CD4-positive, alpha-beta T cell treated with Interleukin-12 subunit alpha and Interleukin-12 subunit beta, for 1 hour (primary cell): ENCODE results near the gene OTUD7B.
A peak's percentile ranks its signal among the peaks of the same experiment; 100 is the strongest.
"Not testable (repeated sequence)": the region's sequence is repeated elsewhere in the genome, so short reads cannot be mapped to it uniquely, and the experiment has no call there.

Experiments
- DNase-seq: peaks from one replicate; pipeline ENCODE4 v3.0.0-alpha.2; 2020

Gene OTUD7B

DNA sequence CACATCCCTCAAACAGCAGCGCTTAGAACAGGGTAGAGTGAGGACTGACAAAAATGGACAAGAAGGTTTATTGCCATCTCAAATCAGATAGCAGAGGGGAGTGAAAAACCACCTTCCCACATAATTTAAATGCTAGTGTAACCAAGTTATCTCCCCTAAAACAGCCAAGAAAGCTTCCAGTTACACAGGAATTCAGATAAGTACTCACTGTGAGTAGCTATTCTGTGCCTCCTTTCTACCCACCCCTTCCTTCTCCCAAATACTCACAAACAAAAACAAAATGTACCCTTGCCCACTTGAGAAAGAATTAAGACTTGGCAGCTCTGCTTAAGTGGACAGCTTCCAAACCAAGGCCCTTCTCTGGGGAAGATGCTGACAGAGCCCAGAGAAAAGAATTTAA is 9.1 kb downstream of the OTUD7B start:
- no peak for DNase-seq

DNA sequence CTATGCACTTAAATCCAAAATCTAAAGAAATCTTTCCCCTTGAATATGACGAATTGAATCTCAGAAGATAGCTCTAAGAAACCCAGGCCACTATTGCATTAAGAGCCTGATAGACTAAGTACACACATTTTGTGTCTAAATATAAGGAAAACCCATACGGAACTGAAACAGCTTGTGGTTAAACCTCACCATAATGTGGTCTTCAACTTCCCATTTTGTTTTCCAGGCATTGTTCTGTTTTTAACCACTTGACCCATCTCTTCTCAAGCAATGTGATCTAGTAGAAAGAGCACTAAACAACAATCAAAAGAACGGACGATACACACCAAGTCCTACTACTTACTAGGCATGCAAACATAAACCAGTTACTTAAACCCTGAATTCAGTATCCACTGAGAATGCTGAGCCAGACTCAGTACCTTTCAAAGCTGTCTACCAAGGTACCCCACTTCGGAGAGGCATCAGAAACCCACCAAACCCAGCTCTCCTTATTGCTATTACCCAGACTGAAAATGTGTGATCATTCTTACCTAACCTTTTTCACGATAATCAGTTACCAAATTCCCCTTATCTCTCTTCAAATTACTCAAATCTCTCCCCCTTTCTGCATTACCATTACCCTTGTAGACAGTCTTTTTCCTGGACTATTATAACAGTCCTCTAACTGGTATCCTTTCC is 12.8 kb downstream of the OTUD7B start:
- DNase-seq = peak; percentile 17

DNA sequence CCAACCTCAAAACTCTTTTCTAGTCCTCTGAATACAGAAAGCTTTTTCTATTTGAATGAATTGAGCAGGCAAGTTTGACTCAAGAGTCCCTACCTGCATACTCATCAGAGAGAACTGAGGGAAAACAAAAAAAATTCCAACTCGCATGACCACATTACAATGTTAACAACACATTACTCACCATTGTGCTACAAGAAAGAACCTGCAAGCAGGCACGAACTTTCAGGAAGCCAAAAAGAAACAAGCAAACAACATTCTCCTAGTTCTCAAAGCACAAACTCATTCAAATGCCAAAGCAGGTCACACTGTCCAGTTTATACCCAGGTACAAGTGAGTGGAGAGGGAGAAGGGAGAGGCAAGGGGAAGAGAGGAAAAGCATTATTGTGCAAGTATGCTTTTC is 14.6 kb downstream of the OTUD7B start:
- DNase-seq = no peak

DNA sequence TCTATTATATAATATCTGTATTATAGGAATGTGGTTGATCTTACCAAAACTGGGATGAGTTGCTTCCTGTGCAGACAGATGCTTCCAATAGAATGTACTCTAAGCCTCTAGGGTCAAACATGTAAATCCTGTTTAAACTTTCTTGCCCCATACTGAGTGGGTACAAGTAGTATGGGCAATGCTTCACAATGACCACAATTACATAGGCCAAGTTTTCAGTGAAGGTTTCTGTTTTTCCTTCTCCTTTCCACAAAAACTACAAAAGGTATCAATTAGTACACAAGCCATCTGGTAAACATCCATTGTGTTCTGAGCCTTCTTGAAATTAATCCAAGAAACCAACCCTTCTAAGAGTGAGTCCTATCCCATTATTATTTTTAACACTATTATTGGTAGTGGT is 16.8 kb downstream of the OTUD7B start:
- DNase-seq = no peak

DNA sequence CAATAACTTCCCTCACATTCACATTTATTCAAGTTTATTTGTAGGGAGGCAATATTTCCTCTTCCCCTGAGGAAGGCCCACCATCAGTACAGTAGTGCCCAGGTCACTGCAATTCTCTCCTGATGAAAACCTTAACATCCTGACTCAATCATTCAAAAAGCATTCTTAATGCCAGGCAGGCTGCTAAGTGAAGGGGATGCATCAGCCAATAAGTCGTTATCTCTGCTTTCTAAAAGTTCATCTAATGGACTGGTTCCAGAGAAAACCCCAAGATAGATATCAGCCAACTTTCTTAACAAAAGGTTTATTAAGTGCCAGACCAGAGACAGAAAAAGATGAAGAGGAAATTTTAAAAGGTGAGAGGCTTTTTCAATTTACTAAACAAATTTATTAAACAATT is 17.3 kb downstream of the OTUD7B start:
- DNase-seq = no peak

DNA sequence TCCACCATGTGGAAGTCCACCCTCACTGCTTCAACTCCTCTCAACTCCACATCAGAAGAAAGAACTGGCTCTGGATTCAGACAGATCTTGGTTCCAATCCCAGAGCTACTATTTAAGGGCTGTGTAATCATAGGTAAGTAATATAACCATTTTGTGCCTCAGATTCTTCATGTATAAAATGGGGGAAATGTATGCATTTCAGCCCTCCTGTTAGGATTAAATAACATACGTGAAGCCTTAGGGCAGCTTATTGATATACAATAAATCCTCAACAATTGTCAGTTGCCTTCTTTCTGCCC is 23.3 kb downstream of the OTUD7B start:
- DNase-seq = no peak

DNA sequence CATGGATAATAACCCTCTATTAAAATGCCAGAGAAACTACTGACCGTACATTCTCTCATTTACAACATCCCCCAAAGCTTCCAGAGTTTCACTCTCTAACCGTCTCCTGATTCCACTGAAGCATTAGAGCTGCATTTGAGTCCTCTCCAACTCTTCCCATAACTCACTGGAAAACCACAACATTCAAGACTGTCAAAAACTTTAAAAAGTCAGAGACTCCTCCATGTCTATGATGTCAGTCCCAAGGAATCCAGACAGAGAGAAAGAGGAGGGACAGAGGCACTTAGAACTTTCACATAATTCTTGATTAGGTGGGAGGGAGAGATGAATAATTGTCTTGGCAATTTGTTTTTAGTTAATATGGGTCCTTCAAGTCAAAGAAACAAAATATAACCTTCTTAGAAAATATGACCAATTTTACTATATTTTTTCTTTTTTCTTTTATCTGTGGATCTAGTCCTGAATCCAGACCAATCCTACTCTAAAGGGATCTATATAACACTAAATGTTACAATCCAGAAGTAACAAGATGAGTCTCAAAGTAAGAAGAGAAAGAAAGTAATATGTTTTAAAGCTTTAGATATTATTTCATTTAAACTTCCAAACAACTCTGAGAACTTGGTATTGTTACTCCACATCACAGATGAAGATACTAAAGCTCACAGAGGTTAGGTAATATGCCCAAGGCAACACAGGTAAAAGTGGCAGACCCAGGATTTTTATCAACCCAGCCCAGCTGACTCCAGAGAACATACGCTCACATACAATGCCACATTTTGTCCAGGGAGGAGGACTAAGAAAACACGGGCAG is 23.8 kb downstream of the OTUD7B start:
- no peak for DNase-seq

DNA sequence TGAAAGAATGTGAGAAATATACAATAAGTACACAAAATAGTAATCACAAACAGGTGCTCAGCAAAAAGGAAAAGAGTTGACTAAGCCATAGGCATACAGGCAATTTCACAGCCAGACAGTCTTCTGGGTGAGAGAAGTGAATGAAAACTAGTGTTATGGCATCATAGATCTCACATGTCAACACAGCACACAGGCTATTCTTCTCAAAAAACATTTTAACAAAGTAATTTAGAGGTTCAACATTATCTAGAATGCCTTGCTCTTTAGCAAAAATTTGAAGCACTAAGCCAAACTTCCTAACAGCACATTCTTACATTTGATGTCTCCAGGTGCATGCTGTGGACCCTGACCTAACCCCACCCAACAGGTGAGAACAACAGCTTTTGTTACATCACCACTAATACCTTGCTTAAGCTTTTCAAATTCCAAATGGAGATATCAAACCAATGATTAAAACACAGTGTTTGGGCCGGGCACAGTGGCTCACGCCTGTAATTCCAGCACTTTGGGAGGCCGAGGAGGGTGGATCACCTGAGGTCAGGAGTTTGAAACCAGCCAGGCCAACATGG is 30.5 kb downstream of the OTUD7B start:
- no peak for DNase-seq

DNA sequence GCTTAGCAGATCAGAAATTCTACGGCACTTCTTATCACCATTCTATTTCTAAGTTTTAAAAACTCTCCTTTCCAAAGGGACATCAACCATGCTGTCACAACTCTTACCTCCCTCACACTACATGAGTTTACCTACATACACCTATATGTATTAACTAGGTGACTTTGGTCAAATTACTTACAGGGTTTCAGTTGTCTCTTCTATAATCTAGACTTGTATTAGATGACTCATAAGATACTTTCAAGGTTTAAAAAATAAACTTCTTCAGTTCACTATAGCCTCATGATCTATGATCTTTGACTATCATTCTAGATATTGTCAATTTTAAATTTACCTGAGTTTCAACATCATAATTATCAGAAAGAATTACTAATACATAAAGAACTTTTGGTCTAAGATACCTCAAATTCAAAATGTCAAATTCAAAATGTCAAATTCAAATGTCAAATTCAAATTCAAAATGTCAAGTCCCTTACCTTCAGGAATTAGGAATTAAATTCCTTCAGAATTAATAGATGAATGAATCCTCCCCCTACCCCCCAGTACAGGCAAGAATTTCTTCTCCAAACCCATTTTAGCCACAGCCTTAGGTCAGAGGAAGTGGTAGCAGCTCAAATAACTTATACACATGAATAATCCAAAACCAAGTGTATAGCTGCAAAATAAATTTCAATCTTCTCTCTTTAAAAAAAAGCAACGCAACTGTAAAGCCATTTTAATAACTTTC is 31.1 kb downstream of the OTUD7B start:
- no peak for DNase-seq

DNA sequence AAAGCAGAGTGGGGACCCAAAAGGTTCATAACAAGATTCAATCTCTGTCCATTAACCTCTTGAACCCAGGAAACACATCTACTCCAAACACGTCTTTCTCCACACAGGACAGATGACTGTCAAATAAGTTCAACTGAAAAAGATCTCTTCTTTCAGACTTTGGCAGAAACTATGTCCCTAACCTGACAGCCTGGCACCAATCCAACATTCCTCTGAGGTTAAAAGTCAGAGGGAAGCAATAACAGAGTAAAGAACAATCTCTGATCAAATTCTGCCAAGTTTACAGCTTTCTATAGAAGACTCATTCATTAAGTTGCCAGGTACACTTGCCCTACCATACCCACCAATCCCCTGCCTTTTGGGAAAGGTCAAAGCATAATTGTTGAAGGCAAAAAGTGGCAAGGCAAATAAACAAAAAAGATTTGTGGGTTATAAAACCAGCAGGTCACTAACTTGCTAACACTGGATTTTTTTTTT is 31.9 kb downstream of the OTUD7B start:
- DNase-seq = no peak

DNA sequence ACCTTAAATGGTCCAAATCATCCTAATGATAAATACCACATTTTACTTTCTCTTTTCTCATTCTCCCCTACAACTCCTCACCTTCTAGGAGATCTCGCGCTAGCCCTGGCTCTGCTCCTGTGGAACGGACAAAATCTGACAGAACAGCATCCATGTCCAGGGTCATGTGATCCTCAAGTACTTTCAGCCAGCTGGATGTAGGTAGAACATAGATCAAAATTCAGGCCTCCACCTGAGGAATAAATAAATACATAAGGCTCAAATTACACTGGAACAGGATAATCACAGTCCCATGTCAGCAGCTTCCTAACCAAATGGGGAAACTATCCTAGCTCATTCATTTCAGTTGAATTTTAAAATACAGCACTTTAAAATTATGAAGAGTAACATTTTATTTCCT is 33.2 kb downstream of the OTUD7B start:
- no peak for DNase-seq

DNA sequence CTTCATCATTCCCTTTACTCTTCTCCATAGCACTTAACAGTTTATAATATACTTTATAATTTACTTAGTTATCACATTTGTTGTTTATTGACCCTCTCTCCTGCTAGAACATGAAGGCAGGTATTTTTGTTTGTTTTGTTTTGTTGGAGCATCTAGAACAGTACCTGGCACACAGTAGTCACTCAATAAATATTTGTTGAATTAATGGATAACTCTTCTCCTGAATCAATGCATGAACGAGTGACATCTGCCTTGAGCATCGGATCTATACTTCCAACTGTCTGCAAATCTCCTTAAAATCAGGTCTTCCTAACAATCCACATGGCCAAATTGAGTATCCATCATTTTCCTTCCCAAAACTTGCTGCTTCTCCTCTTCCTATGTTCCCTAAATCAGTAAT is 38.0 kb downstream of the OTUD7B start:
- no peak for DNase-seq

DNA sequence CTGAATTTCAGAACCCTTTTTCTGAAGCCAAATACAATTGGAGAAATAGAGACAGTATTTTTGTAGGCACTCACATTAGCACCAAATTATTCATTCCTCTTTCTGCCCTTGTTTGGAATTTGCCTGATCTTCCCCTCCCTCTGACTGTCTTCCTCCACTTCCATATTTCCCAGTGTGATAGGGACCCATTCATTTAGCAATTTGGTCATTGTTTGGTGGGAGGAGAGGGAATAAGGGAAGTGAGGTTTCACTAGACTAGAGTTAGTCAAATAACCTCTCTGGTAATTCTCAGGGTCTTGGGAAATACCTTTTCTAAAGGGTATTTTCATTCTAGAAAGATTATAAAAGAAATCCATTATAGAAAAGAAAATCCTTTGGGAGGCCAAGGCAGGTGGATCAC is 42.9 kb downstream of the OTUD7B start:
- no peak for DNase-seq

DNA sequence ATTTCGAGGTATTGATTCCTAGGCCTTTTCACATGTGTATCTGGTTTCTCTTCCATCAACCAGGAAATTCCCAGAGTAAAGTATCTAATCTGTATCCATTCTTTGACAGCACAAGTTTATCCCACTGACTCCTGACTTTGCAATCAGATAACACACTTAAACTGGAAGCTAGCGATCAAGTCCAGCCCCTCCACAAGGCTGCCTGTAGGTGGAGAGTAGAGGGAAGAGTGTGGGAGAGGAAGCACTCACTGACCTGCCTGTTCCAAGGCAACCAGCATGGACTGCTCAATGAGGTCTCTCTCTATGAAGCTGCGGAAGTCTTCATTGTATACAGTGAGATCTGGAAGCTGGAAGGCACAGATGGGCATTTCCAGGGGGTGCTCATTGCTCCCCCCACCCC is 43.5 kb downstream of the OTUD7B start:
- DNase-seq = no peak

DNA sequence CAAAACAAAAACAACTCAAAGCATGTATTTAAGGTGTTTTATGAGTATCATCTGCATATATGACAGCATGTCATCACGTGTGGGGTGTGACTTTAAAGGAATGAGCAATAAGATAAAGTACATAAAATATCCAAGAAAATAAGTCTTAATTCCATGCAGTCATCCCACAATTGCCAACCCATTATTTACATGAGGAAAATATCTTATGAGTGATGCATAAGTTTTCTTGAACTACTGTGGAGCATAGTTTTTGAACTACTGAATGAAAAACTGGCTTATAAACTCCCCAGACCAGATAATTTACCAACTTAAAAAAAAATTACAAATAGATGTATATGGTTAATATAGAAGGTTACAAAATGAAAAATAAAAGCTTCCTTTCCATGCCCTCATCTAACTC is 44.1 kb downstream of the OTUD7B start:
- no peak for DNase-seq

DNA sequence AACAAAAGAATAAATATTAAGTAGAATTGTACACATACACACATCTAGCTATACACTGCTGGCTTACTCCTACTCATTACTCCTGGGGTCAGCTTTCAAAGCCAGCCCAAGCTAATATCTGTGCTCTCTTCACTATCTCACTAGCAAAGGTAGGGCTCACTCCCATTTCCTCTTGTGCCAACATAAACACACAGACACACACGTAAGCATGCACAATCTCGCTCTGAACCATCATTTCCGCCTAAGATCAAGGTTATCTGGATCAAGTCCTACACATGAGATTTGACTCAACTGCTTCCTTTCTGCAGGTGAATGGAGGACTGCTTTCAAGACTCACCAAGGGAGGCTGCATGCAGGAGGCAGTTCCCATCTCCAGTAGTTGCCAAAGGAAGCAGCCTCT is 45.1 kb downstream of the OTUD7B start:
- peak; percentile 5 for DNase-seq

DNA sequence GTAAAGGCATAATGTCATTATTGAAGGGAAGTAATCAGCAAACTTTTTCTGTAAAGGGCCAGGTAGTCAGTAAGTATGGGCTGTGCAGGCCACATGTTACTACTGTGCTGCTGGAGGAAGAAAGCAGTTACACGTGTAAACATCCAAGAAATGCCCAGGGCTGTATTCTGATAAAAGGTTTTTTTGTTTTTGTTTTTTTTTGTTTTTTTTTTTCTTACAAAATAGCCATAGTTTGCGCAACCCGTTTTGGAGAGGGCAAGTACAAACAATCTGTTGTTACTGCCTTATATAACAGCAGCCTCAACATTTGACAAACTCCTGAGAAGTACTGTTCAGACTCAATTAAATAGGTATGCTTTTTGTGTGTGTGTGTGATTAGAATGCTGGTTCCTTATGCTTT is 47.2 kb downstream of the OTUD7B start:
- DNase-seq = no peak

DNA sequence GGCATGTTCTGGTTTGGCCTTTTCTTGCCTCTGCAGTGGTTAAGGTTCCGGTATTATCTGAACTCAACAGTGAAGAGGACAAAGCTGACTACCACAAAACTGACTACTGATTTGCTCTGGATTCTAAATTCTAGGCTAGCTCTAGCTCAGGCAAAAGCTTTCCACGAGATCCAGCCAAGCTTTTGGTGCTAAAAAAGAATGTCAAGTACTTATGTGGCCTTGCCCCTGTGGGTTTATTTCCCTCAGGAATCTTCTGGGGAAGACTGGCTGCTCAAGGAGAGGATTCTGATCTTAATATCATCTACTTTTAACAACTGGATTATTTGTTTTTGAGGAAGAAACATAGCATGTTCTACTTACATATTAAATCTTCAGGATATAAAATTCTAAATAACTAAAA is 47.8 kb downstream of the OTUD7B start:
- DNase-seq = no peak

DNA sequence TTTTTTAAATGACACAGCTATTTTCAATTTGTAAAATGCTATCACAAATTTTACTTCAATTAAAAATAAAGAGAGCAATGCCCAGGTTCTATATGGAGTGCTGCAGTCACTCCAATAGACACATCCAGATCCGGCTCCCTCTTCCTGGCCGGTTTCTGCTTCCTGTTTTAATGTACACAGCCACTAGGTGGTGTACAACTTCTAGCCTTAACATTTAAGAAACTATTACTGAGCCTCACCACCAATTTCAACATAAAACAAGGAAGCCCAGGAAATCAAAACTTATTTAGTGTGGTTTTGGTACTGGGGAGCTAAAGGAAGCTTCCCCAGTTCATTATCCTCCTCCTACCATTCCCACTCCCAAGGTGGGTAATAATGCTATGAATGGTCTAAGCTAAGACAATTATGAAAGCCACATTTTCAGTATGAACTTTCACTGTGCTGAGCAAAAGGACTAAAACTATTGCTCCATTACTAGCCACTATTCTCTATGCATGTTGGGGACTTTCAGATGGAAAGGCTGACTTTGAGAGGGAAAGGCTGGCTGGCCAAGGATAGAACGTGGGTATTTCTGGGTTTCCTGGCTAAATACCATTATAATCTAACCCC is 48.4 kb downstream of the OTUD7B start:
- peak; percentile 71 for DNase-seq

DNA sequence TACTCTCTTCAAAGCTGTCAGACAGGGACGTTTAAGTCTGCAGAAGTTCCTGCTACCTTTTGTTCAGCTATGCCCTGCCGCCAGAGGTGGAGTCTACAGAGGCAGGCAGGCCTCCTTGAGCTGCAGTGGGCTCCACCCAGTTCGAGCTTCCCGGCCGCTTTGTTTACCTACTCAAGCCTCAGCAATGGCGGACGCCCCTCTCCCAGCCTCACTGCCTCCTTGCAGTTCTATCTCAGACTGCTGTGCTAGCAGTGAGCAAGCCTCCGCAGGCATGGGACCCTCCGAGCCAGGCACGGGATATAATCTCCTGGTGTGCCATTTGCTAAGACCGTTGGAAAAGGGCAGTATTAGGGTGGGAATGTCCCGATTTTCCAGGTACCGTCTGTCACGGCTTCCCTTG is 53.0 kb downstream of the OTUD7B start:
- DNase-seq = not testable (repeated sequence)

DNA sequence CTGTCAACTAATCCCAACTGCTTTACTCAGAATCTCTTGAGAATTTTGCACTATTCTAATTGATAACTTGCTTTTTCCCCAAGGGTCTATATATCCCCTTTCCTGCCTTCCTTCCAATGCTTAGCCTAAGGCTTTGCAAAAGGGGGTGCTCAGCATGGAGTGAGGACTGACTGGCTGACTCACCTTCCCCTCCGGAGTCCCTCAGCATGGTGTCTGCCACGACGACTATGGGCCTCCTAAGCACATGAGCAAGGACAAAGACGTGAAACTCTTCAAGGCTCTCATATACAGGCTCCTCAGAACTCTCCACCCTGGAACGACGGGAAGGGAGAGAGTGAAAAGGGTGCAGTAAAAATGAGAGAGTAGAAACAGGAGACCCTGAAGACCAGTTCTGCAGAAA is 60.6 kb downstream of the OTUD7B start:
- DNase-seq = no peak

DNA sequence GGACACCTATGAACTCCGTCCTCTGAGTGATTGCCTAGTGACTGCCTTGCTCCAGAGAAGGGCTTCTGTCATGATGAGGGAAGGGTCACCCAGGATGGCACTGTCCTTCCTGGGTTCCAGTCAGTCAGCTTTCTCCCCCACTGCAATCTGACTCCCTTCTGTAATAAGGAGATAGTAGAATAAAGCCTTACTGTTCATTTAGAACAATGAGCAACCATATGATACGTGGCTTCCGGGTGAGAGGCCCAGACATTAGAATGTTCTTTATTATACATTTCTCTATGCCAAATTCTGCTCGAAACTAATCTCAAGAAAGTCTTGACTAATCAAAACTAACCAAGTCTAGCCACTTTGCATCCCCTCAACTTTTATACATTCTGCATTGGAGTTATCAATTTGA is 65.3 kb downstream of the OTUD7B start:
- no peak for DNase-seq

DNA sequence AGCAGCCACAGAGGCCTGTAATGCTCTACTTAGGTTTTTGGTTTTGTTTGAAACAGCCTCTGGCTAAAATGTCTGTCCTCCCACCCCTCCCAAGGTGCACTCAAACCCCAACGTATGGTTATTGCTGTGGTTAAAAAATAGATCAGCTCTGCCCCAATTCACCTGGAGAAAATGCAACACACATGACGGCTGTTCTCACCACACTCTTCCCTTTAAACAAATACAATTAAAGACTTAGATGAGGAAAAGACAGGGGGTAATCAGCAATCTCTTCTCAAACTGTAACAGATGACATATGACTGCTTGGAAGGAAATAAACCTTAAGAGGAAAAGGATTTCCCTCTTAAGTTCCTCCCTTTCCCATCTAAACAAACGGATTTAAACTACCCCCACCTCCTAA is 67.6 kb downstream of the OTUD7B start:
- no peak for DNase-seq
